Measurements from ENCODE around the gene RAD50. TPM values are rescaled to one million over a fixed set of nuclear protein-coding genes. Genes with fewer than 3 reads are reported as not detected.

RAD50 gene
- total and polyA plus RNA-seq, 10 of the 15 experiments (the other 5 are each of a cell fraction or from before 2014, with no cell fraction given) = 12.8 to 68.6 (median 47.0) TPM

GRCh38 chr5:132678735-132679134, 122.0 kb downstream of the RAD50 start:
- no TSS peak for BruUV-seq (replicated peaks)
- no peak for ATAC-seq
- POLR2A ChIA-PET = interaction anchor here (1.4 to 11.2 kb wide), 2 partner anchors 9 to 16 kb away, joined by 3 to 118 read pairs; partner anchors contain the start of gene IL13

More at GRCh38 chr5:132678735-132679134, 122.0 kb downstream of the RAD50 start:
- TF ChIP-seq NR2C2 (IDR thresholded peaks at IDR 0.05; ENCODE audit: borderline replicate concordance, control insufficient read depth, insufficient read length, low read depth) (no peak), IKZF1 (conservative IDR thresholded peaks at IDR 0.05) (no peak), POU2F2 (IDR thresholded peaks at IDR 0.05; ENCODE audit: borderline replicate concordance, low read depth, low read length) (no peak), HDAC2 (IDR thresholded peaks at IDR 0.05) (no peak), REST (IDR thresholded peaks at IDR 0.05; ENCODE audit: low read depth, low read length) (no peak), NFXL1 (IDR thresholded peaks at IDR 0.05; ENCODE audit: borderline replicate concordance) (no peak), FOXK2 (IDR thresholded peaks at IDR 0.05) (no peak), USF1 (IDR thresholded peaks at IDR 0.05; ENCODE audit: borderline replicate concordance, extremely low read length, insufficient read depth, low read depth, low read length) (no peak), STAT3 (IDR thresholded peaks at IDR 0.05; ENCODE audit: low read depth, low read length) (no peak), MYC (IDR thresholded peaks at IDR 0.05; ENCODE audit: insufficient read depth, insufficient read length, insufficient replicate concordance, low read length, severe bottlenecking) (no peak), EGR1 (IDR thresholded peaks at IDR 0.05; ENCODE audit: borderline replicate concordance in 1 of 2, low read depth in 2 of 2, low read length in 2 of 2) (no peak), GATAD2B (conservative IDR thresholded peaks at IDR 0.05; ENCODE audit: low read depth) (no peak), STAT1 (conservative IDR thresholded peaks at IDR 0.05) (no peak), KLF5 (IDR thresholded peaks at IDR 0.05; ENCODE audit: partially characterized antibody) (no peak), IRF4 (IDR thresholded peaks at IDR 0.05; ENCODE audit: low read depth, low read length) (no peak), MEF2A (IDR thresholded peaks at IDR 0.05; ENCODE audit: insufficient read depth, low read depth, low read length) (no peak), RBBP5 (conservative IDR thresholded peaks at IDR 0.05) (no peak)
- Histone ChIP-seq H3K4me1 (ENCODE audit: control insufficient read depth, insufficient read depth, low read length) (peaks cover 25% of the 10 kb centered on the region), H3K4me3 (no peak overlapping the region), H3K9me3 (replicated peaks; ENCODE audit: control insufficient read depth, insufficient read depth, low read length) (no peaks in the 10 kb centered on the region), H3K9ac (ENCODE audit: control insufficient read depth, insufficient read depth, low read length) (no peak overlapping the region), H3K27ac (ENCODE audit: control insufficient read depth, insufficient read depth) (no peak overlapping the region), H3K27me3 (replicated peaks in 1 of 2; ENCODE audit: control insufficient read depth in 2 of 2, insufficient read depth in 2 of 2, low read length in 1 of 2) (no peaks in the 10 kb centered on the region), H3K79me2 (ENCODE audit: control insufficient read depth, insufficient read depth, low read length) (no peaks in the 10 kb centered on the region), H4K20me1 (ENCODE audit: control insufficient read depth, insufficient read depth) (no peaks in the 10 kb centered on the region), H3K4me2 (ENCODE audit: control insufficient read depth, insufficient read depth) (no peak overlapping the region), H3K36me3 (ENCODE audit: control insufficient read depth in 2 of 2, insufficient read depth in 2 of 2, low read length in 1 of 2) (no peaks in the 10 kb centered on the region), H2AFZ (ENCODE audit: control insufficient read depth, low read depth, low read length) (no peak overlapping the region)
- in situ Hi-C loops (cut with MboI) = no loop called here
- DNase-seq (ENCODE audit: low read depth, low spot score) (no peak), FAIRE-seq (no peak)
- intact Hi-C loops (cut with micrococcal nuclease; ENCODE audit: unreplicated experiment) = no loop called here
- WGBS (ENCODE audit: insufficient coverage, insufficient replicate concordance, low lambda C conversion rate, missing lambda C conversion rate) = 90% methylated on average over 1 of the region's 1 CpG
- ChIA-PET CTCF (interaction anchor here (0.6 to 2.6 kb wide), 5 partner anchors 9 to 80 kb away, joined by 3 to 7 read pairs (median 4); no protein-coding TSS in a partner anchor), RAD21 (ENCODE audit: unreplicated experiment) (interaction anchor here (1.2 to 7.7 kb wide), 3 partner anchors 11 to 58 kb away, joined by 4 to 148 read pairs (median 5); partner anchors contain the start of gene KIF3A), SMC1A (ENCODE audit: uncharacterized antibody, unreplicated experiment) (interaction anchor here (0.7 to 11.4 kb wide), 5 partner anchors 9 to 80 kb away, joined by 3 to 156 read pairs (median 4); partner anchors contain the start of gene IL13)

Data from GM12878 (cell line).